NCI-H187 treated with DMSO at 0.1 percent for 48 hours (cell line): ENCODE data around the gene CERS6.

Source experiments
- DNase-seq: peaks from one replicate; lab custom pipeline; 2025; lab: John Stamatoyannopoulos, UW

Gene CERS6

DNA sequence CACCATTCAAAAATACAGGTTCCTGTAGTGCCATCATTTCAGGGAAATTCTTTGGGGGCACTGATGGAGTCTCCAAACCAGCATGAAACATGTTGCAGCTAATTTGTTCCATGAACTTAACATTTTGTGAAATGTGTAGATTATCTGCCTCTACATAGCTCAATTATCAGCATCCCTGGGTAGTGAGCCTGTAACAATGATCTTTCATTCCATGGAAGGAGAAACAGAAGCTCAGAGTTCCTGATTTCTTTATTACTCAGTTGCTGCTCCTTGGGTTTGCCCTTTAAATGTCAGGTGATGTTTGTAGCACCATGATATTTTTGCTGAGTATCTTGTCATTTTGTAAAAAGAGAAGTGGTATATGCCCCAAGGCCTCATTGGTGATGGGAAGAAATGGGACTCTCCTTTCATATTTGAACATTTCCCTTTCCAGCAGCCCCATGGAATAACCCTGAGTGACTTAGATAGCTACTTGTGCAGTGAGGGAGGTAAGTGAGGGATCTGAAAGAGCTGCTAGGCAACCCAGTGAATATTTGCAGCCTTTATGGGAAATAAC is 146.9 kb downstream of the CERS6 start:
- DNase-seq: no peak

DNA sequence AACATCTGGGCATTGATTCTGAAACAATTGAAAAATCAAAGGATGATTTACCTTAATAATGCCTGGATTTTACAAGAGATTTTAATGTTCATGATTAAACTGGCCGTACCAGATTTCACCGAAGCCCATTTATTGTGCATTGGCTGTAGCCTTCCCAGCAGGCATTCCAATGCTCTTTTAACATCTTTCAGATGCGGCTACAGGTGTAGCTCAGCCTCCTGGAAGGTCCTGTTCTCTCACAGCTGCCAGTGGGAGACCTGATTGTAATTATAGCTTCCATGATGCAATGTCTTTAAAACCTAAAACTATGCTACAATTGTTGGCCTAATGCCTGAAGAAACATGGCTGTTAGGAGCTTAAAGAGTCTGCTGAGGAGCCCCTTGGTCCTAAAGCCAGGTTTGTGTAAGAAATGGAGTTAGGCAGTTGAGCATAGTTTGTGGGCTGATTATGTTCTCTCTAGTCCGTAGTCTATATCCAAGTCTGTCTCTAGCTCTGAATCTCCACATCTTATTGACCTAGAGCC is 147.4 kb downstream of the CERS6 start:
- DNase-seq: no peak

DNA sequence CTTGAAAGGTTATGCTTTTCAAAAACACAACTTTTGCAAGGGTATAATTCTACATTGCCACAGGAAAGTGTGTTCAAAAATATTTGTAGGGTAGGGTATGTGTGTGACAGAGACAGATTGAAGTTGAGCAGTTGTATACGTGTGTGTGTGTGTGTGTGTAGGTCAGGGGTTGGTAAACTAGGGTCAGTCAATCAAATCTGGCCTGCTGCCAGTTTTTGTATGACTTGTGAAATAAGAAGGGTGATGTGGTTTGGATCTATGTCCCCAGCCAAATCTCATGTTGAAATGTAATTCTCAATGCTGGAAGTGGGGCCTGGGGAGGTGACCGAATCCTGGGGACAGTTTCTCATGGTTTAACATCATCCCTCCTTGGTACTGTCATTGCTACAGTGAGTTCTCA is 148.2 kb downstream of the CERS6 start:
- DNase-seq: no peak

DNA sequence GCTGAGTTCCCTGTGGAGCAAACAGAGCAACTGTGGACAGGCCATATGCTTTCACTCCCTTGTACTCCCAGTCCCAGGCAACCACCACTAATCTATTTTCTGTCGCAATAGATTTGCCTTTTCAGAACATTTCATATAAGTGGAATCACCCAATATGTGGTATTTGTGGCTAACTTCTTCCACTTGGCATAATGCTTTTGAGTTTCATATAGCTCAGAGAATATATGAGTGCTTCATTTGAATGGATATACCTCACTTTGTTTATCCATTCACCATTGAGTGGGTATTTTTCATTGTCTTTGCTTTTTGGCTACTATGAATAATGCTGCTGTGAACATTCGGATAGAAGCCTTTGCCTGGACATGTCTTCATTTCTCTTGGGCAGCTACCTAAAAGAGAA is 151.9 kb downstream of the CERS6 start:
- DNase-seq: no peak

DNA sequence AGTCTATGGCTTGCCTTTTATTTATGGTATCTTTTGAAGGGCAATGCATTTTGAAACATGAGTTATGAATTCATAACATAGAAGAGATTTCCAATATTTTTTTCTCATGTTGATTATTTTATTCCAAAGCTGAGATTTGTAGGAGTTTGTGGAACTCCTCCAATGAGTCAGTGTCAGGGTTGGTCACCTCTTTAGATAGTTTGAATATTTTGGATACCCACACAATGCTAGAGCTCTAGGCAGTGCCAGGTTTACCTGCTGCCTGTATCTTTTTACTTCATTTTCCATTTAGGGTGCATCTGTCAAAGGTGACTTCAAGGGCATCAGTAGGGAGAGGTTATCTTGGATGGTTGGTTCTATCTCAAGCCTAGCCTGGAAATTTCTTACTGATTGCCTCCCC is 152.7 kb downstream of the CERS6 start:
- DNase-seq: no peak

DNA sequence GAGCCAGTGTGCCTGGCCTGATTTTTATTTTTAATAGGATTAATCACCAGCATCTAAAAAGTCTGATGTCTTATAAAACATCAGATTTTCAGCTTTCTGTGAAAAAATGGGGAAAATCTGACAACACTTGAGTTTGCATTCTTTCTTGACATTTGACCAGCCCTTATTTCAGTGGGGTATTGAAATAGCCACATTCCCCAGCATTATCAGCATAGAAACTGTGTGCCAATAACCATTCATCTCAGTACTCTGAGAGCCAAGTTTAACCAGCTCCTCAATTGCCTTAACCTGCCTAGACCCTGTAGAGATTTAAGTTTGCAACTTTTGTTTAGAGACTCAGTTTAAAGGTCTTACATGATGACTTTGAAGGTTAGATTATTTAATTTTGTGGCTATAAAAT is 155.0 kb downstream of the CERS6 start:
- no peak for DNase-seq

DNA sequence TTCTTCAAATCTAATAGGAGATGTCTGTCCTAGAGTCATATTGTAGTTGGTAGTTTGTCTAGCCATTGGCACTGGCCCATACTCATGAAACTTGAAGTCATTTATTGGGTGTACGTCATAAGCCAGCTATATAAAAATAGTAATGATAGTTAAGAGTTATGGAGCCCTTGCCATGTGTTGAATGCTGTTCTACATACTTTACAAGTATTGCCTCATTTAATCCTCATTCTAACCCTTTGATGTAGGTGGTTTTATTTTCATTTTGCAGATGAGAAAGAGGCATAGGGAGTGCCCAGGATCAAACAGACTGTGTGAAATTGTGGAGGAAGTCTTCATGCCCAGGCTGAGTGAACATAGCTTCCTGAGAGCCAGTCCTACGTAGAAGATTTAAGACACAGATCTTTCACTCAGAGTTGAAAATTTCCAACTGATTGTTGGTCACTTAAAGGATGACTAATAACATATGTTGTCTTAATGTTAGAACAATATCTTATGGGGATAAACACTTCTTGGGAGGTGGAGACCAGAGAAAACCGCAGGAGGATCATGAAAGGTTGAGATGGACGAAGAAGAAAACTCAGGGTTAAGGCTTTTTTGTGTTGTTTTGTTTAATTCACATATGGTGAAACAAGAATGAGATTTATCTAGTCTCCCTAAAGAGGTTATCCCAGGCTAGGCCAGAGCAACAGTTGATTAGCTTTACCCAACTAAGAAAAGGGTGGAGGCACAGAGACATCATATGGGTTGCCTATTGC is 156.0 kb downstream of the CERS6 start:
- DNase-seq: no peak

DNA sequence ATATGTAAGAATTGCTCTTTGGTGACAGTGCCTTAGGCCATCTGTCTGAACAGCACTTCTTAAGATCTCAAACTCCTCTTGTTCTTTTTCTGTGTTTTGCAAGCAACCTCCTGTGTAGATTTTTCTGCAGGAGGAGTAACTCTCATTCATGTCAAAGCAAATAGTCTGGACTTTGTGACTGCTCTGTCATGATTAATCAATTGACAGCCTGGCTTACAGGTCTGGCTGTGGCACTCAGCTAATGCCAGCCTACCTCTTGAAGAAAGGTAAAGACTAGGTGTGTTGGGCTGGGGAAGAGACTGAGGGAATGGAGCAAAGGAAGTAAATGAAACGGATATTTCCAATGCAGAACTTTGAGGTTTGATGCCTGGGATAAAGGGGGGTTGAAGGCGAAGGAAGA is 156.6 kb downstream of the CERS6 start:
- DNase-seq: no peak

DNA sequence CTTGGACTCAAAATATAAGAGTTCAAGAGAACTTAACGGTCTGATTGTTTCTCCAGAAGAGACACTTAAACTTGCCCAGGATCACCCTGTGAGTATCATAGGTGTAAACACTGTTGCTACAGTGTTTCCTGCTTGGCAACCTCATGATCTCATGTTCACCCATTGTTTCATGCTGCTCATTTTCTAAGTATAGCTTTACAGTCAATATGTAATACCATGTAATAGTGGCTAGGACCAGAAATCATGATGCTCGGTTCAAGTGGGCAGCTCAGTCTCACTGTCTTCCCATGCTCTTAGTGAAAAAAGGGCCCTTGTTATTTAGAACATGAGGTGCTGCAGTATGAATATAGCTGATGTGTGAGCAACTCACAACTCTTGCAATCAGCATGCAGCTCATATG is 157.5 kb downstream of the CERS6 start:
- DNase-seq: no peak

DNA sequence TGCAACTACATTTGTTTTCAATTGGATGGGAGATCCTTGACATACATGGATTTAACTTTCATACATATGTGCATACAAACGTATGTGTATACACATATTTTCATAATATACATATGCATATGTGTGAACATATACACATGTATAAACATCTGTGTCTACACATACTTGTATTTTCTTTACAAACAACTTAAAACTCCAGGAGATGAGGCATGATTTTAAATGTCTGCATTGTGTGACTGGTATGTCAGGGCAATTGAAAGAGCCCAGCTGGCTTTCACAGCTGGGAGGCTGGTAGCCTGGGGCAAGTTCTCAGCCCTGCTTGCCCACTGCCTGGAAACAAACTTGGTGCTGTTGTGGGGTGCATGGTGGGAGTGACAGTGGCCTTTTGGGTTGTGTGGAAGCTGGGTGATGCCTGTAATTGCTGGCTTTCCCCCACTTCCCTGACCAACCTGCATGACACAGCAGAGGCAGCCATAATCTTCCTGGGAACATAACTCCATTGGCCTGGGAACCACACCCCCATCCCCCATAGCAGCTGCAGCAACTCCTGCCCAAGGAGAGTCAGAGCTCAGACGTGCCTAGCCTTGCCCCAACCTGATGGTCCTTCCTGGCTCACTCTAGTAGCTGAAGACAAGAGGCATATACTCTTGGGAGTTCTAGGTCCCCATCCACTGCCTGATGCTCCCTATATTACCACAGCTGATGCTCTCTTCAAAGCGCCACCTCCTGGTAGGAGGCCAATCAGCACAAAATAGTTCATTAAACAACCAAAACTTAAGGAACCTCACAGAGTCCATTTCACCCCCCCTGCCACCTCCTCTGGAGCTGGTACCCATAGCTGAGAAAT is 158.3 kb downstream of the CERS6 start:
- DNase-seq: no peak

DNA sequence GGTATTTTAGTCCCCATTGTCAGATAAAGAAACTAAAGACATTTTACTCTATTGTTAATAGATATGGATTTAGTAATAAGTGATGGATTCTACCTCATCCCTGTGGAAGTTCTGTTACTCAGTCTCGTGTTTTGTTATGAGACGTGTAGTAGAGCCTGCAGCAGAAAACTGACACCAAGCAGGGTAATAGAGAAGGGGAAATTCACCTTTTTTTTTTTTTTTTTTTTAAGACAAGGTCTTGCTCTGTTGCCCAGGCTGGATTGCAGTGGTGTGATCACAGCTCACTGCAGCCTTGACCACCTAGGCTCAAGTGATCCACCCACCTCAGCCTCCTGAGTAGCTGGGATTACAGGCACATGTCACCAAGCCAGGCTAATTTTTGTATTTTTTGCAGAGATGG is 164.5 kb downstream of the CERS6 start:
- DNase-seq: no peak

DNA sequence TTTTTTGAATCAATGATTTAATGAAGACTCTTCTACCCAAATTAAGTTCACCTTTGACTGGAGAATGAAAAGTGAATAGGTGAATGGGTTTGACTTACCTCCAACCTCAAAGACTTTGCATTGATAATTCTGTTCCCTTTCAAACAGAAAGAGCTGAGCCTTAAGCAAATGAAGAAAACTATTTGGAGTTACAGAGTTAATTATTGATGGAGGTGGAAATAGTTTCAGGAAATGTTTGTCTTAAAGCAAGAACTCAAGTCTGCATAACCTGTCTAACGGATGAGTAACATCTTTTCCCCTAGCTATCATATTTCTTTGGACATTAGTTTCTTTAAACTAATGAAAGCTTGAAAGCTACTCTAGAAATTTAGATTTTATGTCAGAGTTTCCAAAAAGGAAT is 166.5 kb downstream of the CERS6 start:
- no peak for DNase-seq

DNA sequence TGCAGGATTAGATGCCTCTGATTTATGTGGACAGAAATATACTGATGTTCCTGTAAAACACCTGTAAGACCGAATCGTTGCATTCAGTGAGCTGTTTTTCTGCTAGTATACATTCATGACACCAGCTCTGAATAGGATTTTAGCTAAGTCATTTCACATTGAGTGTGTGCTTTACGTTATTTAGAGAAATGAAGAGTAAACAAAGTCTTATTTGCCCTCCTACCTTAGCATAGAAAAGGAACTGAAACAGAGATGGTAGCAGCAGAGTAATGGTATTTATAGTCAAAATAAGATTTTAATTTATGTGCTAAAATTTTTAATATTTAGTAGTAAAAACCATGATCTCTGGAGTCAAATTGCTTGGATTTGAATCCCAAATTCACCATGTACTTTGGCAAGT is 168.0 kb downstream of the CERS6 start:
- DNase-seq: no peak

DNA sequence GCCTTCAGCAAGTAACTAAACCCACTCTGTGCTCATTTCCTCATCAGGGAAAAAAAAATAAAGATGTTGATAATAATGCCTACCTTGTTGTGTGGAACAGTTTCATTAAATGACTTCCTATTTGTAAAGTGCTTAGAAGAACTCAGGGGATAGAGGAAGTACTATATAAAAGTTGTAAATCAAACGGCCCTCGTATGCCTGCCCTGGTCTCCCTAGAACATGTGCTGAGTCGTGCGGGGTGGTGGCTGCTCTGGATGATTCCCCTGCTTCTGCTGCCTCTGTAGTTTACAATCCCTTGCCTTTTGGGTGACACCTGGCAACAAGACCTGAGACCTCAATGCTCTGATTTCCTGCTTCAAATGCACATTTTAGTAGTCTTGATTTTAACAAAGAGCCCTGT is 170.0 kb downstream of the CERS6 start:
- DNase-seq: no peak

DNA sequence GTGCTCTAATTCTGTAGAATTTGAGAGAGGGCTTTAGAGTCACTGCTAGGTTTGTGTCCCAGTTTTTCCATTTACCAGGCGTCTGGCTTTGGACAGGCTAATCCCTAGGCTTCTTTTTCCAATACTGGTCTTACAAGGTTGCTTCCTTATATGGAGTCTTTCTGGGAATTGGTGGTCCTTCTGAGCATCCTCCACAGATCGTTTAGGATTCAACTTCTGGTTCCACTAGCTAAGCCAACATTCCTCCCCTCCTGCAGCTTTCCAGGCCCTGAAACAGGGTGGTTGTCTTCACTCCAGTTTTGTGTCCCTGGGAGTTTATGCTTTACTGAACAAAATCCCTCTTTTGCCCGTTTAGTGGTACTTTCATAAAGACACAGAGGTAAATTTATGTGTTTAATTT is 170.6 kb downstream of the CERS6 start:
- DNase-seq: no peak

DNA sequence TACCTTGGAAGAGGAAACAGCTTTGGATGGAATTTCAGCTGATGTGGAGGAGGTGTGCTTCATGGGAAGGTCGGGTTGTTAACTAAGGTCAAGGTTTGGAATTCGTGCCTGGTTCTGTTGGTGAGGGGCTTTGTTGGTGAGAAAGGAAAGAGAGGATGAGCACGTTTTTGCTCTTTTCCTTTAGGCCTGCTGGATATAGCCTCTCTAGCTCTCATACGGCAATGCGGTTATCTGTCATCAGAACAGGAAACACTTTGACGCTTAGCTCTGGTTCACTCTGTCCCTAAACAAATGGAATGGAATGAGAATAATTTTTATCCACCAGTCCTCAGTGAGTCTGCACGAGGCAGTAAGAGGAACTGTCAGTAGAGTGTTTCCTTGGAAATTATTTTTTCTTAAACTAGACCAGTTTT is 176.6 kb downstream of the CERS6 start:
- DNase-seq: no peak

DNA sequence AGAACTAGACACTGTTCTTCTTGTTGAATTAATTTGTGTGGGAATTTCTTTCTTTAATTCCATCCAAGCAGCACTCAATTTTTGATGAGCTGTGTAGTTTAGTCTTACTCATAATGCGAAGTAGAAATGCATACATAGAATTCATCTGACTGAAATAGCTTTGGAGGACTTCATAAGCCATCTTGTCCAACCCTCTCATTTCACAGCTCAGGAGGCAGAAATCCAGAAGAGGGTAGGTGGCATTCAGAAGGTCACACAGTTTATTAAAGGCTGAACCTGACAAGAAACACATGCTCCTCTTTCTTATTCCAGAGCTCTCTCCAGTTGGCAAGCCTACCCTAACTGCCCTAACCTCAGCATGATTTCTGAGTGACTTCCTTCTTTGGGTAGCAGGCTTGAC is 177.1 kb downstream of the CERS6 start:
- no peak for DNase-seq

DNA sequence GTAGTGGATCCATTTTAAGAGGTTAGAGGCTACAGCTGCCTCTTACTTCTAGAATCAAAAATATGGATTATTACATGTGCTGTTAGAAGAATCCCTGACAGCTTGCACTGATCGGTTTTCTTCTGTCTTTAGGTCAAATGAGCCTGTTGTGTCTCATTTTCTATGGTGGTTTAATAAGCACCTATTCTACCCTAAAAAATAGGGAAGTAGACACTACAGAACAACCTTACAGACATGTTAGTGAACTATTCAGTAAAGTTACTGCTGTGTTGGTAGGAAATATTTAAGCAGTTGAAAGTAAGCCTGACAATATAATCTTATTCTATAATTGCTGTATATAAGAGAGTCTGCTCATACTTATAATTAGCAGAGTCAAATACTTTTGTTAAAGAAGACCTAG is 177.8 kb downstream of the CERS6 start:
- DNase-seq: no peak

DNA sequence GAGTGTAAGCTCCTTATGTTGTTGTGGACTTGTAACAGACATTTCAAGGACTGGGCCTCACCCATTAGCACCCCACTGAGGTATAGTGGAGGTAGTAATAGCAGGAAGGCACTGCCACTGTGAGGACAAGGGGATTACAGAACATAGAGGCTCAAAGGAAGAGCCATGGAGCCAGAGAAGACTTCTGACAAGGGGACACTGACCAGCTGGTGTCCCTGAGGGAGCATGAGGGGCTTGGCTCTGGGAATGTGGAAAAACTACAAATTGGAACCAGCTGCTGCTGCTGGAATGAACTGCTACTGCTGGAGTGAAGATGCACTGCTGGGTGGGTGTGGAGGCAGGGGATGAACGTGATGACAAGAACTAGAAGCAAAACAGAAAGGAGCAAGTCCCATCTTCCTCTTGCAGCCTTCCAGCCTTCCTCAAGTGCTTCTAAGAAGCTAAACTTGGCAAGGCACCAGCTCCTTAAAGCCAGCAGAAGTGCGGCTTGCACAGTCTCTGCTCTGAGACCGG is 179.0 kb downstream of the CERS6 start:
- no peak for DNase-seq

DNA sequence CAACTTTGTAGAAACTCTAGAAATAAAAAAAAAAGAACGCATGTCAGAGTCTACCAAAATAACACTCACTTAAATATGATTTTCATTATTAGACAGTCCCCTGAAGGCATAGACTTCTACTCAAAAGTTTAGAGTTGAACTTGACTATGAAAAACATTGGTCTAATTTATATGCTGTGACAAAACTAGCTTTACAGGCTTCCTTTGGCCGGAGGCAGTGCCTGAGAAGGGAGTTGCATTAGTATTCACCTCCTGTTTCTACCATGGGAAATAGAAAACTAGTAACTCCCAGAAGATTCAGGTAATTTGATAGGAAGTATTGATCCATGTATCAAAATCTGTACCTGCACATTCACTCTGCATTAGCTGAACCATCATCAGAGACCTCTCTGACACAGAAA is 182.9 kb downstream of the CERS6 start:
- DNase-seq: no peak

DNA sequence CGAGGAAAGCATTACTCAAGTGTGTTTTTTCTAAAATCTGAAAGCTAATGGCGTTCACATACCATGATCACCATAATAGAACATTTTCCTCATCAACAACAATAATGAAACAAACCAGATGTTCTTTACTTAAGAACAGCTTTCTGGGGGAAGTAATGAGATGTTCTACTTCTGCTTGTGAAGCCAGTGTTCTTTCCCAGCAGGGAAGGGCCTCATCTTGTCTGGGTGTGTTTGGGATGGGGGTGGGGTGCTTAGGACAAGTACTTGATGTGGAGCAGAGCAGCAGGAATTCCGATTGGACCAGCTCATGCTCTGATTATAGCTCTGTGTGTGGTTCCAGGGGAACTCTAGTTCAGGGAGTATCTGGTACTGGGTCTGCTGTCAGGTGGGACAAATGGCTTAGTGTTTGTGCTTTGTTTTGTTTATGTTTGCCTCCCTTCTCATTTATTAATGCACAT is 183.4 kb downstream of the CERS6 start:
- no peak for DNase-seq

DNA sequence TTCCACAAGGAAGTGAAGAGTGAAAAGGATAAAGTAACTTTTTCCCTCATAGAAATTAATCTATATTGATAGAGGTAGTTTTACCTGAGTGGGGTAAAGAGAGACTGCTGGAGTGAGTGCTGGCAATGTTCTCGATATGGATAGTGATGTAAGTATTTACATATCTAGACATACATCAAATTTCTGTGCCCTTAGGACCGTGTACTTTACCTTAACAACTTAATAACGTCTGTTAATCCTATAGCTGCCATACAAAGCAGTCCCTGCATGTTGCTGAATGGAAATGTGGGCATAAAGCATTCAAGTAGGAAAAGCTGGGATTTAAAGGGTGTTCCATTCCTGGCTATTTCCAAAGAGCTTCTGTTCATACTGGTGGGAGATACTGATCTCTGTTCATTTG is 184.0 kb downstream of the CERS6 start:
- DNase-seq: no peak

DNA sequence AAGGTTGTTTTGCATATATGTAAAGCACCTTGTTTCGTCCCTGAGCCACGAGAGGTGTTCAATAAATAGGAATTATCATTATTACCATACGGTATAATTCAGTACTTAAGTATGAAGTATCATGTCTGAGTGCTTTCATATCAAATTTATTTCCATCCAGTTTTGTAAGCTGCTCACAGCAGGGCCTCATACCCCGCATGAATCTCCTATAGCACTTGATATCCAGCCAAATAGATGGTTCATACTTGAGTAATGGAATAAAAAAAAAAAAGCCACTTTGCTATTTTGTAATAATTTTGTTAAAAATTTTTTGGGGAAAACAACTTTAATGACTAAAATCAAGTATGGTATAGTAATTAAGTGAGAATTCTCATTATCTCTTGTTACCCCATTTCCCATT is 185.6 kb downstream of the CERS6 start:
- no peak for DNase-seq
